GM19043 (cell line): ENCODE data around the gene MPRIP.

Source experiments
- ATAC-seq: cut with Tn5 transposase; IDR thresholded peaks from one replicate; pipeline ENCODE4 v1.9.1; 2021; ENCODE audit warnings: low read depth; ENCODE audit not compliant: unreplicated experiment

MPRIP gene

GRCh38 chr17:17104036-17104435 lies 61.8 kb downstream of the MPRIP start:
- no peak for ATAC-seq

DNA sequence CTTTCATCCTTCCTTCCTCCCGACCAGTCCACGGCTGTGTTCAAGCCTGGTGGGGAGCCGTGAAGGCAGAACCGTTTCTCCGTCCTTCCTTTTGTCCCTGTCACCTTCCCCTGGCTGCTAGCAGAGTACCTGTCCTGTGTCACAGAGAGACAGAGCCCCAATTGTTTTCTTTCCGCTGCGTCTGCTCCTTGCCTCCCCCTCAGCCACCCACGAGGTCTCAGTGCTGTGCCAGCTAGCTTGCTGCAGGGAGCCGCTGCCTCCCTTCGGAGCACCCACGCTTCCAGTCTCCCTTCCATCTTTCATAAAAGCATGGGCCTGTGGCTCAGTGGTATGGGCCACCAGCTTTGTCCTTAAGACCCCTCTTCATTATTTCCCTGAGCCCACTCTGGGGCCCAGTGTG lies 62.2 kb downstream of the MPRIP start:
- ATAC-seq: no peak

GRCh38 chr17:17105976-17106375 lies 63.7 kb downstream of the MPRIP start:
- no peak for ATAC-seq

- no peak for ATAC-seq
Measured at GRCh38 chr17:17106756-17107155, 64.5 kb downstream of the MPRIP start.

DNA sequence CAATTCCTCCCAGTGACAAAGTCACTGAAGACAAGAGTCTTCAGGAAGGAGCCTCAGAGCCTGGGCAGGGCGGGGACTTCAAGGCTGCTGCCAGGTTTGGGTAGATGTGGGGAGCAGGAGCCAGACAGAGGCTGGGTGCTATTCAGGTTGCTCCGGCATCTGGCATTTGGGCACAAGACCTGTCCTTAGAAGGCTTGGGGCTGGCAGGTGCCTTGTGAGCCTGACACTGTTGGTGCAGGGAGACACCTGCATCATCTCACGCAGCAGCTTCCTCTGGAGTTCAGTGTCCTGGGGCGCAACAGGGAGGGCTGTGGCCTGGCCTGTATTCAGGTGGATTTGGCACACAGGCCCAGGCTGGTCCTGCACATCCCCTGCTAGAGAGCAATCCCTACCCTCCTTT lies 65.0 kb downstream of the MPRIP start:
- no peak for ATAC-seq

DNA sequence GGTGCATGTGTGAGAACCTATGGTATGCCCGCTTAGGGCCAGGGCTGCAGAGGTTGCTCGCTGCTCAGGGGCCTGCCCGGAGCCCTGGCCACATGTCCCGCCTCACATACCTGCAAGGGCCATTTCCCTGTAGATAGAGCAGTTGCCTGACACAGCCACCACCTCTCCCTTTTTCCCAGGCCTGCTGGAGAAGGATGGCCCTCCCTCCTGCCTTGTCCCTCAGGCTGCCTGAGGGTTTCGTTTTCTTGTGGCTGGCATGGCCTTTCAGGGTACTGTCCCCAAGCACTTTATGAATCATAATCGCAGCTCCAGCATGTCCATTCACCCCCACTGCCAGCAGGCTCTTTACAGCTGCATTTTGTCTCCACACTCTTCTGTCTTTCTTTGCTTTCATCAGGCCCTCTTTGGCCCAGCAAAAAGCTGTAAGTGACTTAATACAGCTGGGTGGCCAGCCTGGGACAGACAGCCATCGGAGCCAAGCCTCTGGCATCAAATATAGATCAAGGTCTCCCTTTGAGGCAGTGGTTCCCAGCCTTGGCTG lies 65.7 kb downstream of the MPRIP start:
- ATAC-seq: no peak

DNA sequence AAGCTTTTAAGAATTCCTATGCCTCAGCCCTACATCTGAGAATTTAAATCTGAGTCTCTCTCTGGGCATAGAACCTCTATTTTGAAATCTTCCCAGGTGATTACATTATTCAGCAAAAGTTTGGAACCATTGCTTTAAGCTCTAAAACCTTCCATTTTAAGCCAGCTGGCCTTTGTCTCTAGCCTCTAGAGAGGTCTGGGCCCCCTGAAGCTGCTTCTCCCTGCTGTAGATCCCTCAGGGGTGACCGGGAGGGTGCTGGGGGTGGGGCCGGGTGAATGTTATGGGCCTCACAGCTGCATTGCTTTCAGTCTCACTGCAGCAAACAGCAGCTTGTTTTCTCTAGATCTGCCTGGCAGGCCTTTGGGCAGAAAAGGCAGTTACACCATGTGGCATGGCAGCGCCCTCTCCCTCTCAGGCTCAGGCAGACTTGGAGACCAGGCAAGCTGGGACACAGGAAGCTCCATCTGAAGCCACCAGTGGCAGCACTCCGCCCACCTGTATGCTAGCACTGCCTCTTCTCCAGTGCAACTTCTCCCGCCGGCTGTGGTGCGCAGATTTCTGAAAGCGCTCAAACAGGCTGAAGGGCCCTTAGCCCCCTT lies 66.3 kb downstream of the MPRIP start:
- ATAC-seq: no peak

GRCh38 chr17:17109256-17109655 lies 67.0 kb downstream of the MPRIP start:
- ATAC-seq: no peak

DNA sequence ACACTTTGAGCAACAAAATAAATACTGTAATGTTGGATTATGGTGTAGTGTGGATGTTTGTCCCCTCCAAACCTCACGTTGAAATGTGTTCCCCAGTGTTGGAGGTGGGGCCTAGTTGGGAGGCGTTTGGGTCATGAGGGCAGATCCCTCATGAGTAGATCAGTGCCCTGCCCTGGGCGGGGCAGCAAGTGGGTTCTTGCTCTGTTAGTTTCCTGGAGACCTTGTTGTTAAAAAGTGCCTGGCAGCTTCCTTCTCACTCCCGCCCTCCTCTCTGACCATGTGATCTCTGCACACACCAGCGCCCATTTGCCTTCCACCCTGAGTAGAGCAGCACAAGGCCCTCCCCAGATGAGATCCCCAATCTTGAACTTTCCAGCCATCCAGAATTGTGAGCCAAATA lies 67.7 kb downstream of the MPRIP start:
- no peak for ATAC-seq

GRCh38 chr17:17110520-17110919 lies 68.3 kb downstream of the MPRIP start:
- ATAC-seq: no peak

DNA sequence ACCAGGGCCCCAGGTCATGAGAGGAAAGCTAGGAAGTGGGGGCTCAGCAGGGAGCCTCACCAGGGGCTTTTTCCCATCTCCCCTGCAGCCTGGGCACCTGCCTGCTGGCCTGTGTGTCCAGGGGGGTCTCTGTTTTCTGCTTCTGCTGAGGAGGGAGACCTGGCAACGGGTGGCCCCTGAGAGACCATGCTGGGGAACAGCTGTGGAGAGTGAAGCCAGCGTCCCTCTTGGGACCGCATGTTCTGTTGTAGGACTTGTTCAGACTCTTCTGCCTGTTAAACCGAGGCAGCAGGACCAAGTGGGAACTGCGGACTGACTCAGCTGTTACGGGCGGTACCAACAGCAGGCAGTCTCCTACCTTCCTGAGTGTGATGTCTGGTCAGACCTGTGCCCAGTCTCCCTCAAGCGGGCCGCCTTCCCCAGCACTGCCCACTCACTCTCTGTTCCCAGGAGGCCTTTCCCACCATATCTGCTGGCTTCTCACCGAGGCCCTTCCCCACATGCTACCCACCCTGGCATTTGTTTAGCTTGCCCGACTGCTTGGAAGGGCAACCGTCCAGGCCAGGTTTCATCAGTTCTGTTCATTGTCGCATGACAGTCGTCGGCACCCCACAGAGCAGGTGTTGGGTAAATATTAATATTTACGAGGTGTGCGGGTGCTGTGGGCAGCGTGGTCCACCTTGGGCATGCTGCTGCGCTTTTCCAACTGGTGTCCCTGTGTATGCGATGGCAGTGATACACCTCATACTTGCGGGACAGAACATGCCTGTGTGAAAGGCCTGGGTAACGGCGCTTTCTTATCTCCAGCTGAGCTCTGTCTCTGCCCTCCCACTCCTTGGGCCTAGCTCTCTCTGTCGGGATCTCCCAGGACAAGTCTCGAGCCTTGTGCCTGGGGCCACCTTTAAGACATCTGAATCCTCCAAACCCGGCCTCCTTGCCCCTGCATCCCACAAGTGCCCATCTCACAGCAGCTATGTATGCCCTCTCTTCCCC lies 69.4 kb downstream of the MPRIP start:
- no peak for ATAC-seq

DNA sequence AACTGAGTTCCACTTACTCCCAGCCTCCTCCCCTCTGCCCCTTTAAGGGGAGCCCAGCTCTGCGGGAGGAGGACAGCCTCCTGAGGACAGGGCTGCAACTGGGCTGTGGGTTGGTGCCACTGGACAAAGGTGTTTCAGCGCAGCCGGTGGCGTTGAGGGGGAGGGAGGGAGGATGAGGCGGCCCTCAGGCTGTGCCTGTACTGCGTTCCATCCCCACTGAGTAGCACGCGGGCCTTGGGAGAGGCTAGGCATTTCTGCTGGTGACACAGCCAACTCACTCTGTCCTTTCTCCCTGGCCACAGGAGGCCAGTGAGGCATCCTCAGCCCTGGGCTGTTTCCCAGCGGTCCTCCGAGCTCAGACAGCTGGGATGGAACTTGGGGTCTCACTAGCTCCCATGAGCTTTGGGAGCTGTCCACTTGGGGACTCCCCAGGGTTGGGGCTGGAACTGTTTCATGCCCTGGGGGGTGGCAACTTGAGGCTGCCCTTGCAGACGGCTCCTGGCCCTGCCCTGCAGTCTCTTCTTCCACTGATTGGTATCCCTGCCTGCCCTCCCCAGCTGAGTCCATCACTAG lies 70.5 kb downstream of the MPRIP start:
- no peak for ATAC-seq

DNA sequence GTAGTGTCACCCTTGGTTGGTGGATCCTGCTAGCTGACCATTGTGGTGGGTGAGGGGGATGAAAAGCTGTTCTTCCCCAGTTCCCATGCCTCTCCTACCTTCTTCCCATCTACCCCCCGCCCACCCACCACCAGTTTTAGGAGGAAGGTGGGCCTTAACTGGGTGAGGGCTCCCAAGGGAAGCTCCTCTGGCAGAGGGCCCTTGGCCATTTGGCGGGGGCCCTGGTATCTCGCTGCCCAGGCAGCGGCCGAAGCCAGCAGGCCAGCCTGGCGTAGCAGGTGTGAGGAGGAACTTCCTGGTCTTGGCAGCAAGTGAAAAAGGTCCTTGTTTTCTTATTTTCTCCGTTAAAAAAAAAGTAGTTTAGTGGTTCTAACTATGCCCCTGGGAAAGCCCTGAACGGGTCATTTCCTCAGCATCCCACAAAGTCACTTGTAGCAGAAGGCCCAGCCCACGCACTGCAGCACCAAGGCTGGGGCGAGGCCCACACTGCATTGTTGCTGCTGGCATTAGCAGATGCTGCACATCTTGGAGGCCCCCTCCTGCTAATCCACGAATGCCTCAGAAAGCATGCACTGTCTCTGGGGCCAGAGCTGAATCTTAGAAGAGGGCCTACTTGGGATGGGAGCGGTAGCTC lies 72.5 kb downstream of the MPRIP start:
- ATAC-seq: no peak

DNA sequence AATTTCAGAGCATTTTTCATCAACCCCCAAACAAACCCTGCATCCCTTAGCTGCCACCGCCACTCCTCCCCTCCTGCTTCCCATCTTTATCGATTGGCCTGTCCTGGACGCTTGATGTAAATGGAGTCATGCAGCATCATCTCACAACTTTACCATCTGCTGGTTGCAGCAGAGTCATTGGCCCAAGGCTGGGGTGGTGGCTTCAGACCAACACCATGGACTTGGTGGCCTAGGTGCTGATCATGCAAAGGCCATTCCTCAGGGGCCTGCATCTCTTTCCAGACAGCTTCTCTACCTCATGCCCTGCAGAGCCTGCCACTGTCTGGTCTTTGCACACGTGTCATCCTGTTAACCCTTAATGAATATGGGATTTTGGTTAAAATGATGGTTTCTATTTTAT lies 73.4 kb downstream of the MPRIP start:
- no peak for ATAC-seq

DNA sequence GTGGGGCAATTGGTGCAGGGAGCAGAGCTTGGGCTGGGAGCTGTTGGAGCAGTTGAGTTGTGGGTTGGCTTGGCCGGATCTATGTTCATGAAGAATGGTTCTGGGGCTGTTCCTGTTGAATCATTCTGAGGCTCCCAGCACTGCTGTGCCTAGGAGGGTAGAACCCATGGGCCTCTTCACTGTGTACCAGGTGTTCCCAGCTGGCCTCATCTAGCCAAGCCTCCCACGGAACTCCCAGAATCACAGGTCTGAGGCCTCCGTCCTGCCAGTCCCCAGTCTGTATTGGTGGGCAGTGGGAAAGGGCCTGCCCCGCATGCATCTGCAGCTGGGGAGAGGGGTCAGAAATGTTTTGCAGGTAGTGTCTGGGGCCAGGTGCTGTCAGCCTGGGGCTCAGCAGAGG lies 74.1 kb downstream of the MPRIP start:
- ATAC-seq: no peak

DNA sequence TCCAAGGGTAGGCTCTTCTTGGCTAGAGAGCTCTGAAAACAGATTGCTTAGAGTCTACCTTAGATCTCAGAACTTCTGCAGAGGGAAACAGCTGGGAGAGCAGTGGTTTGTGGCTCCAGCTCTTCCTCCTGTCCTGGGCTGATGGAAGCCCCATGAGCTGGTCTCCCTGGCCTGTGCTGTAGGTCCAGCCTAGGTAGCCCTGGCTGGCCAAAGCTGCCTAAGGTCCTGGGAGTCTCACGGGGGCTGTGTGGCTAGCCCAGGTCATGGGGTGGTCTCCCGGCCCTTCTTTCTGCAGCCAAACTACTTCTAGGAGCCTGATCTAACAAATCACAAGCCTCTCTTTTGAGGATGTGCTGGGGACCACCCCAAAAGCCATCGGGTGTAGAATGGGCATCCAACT lies 75.7 kb downstream of the MPRIP start:
- no peak for ATAC-seq

- no peak for ATAC-seq
Measured at GRCh38 chr17:17118399-17118798, 76.1 kb downstream of the MPRIP start.

- ATAC-seq: no peak
Measured at GRCh38 chr17:17119106-17119505, 76.8 kb downstream of the MPRIP start.

GRCh38 chr17:17119533-17119932 lies 77.3 kb downstream of the MPRIP start:
- peak; percentile 53 for ATAC-seq

GRCh38 chr17:17120294-17120693 lies 78.0 kb downstream of the MPRIP start:
- ATAC-seq: no peak

GRCh38 chr17:17120701-17121100 lies 78.4 kb downstream of the MPRIP start:
- ATAC-seq: no peak
